PFSK-1 (cell line): ENCODE measurements around the gene TMEM254.
A peak's percentile ranks its signal among the peaks of the same experiment; 100 is the strongest.

Experiments used
- FOXP2 ChIP-seq: optimal IDR thresholded peaks from 2 replicates; pipeline ENCODE3; 2011; ENCODE audit warnings: borderline replicate concordance, control low read depth, inconsistent platforms; ENCODE audit not compliant: insufficient read depth; ENCODE audit errors: extremely low read length, extremely low read depth
- POLR2AphosphoS5 ChIP-seq: IDR thresholded peaks from 2 replicates; pipeline ENCODE4 v1.6.1; 2012; ENCODE audit warnings: low read depth, mild to moderate bottlenecking, control low read depth, low read length, moderate library complexity
- REST ChIP-seq, 2 experiments: IDR thresholded peaks; 2 replicates each; pipeline versions ENCODE4 v1.6.1 to v1.8.0; 2011 to 2012; ENCODE audit warnings: low read depth in 2 of 2, low read length in 2 of 2, control low read depth in 1 of 2, inconsistent platforms in 1 of 2, mild to moderate bottlenecking in 1 of 2, moderate library complexity in 1 of 2; ENCODE audit not compliant: insufficient read depth in 1 of 2
- SIN3A ChIP-seq: IDR thresholded peaks from 2 replicates; pipeline ENCODE4 v1.6.1; 2012; ENCODE audit warnings: mild to moderate bottlenecking, low read length, moderate library complexity, borderline replicate concordance; ENCODE audit not compliant: insufficient read depth
- TAF1 ChIP-seq: IDR thresholded peaks from 2 replicates; pipeline ENCODE4 v1.6.1; 2012; ENCODE audit warnings: low read length, control low read depth, borderline replicate concordance; ENCODE audit not compliant: insufficient read depth

The TMEM254 gene

GRCh38 chr10:80066809-80067208 lies 11.7 kb upstream of the TMEM254 start:
- TF ChIP-seq FOXP2 = no peak
- no peak for TF ChIP-seq SIN3A

GRCh38 chr10:80068270-80068669 lies 10.2 kb upstream of the TMEM254 start:
- TF ChIP-seq TAF1 (no peak), REST (IDR thresholded peaks at IDR 0.05; ENCODE audit: insufficient read depth in 1 of 2, low read depth in 2 of 2, low read length in 2 of 2) (no peak)

GRCh38 chr10:80070057-80070456 lies 8.4 kb upstream of the TMEM254 start:
- no peak for TF ChIP-seq FOXP2

- TF ChIP-seq REST (IDR thresholded peaks at IDR 0.05; ENCODE audit: insufficient read depth in 1 of 2, low read depth in 2 of 2, low read length in 2 of 2) = no peak
- no peak for TF ChIP-seq SIN3A
- TF ChIP-seq FOXP2 = no peak
- TF ChIP-seq POLR2AphosphoS5 = no peak
- TF ChIP-seq TAF1 = no peak
Measured at GRCh38 chr10:80072584-80072983, 5.9 kb upstream of the TMEM254 start.

GRCh38 chr10:80075781-80076180 lies 2.7 kb upstream of the TMEM254 start:
- TF ChIP-seq SIN3A = no peak

- TF ChIP-seq REST (IDR thresholded peaks at IDR 0.05; ENCODE audit: insufficient read depth in 1 of 2, low read depth in 2 of 2, low read length in 2 of 2) (no peak), SIN3A (no peak), TAF1 (no peak), FOXP2 (no peak), POLR2AphosphoS5 (no peak)
Measured at GRCh38 chr10:80077869-80078447, 507 bp upstream of the TMEM254 start.

GRCh38 chr10:80079312-80079719 lies 851 bp downstream of the TMEM254 start:
- TF ChIP-seq REST (IDR thresholded peaks at IDR 0.05; ENCODE audit: insufficient read depth in 1 of 2, low read depth in 2 of 2, low read length in 2 of 2) (no peak), FOXP2 (peak; percentile 1)
